Eye (tissue), 1 donor: ENCODE measurements around the gene TSPO.

Source experiments
- DNase-seq: peaks from one replicate; pipeline ENCODE4 v3.0.0-alpha.2; 2015

Gene TSPO

GRCh38 chr22:43203471-43203981 is 52.2 kb downstream of the TSPO start:
- DNase-seq, result peak; percentile 29

- no peak for DNase-seq
Observed at GRCh38 chr22:43205261-43205691, 53.9 kb downstream of the TSPO start.

GRCh38 chr22:43205748-43206508 is 54.6 kb downstream of the TSPO start:
- no peak for DNase-seq

- DNase-seq, result no peak
Observed at GRCh38 chr22:43206509-43207161, 55.3 kb downstream of the TSPO start.

- no peak for DNase-seq
Observed at GRCh38 chr22:43207386-43207785, 56.0 kb downstream of the TSPO start.

GRCh38 chr22:43207849-43208702 is 56.7 kb downstream of the TSPO start:
- DNase-seq, result no peak

- DNase-seq, result no peak
Observed at GRCh38 chr22:43208703-43209522, 57.6 kb downstream of the TSPO start.

GRCh38 chr22:43209523-43209890 is 58.1 kb downstream of the TSPO start:
- no peak for DNase-seq

GRCh38 chr22:43209971-43210370 is 58.6 kb downstream of the TSPO start:
- DNase-seq, result no peak

GRCh38 chr22:43210631-43211515 is 59.5 kb downstream of the TSPO start:
- no peak for DNase-seq

- DNase-seq, result no peak
Observed at GRCh38 chr22:43211941-43212433, 60.6 kb downstream of the TSPO start.

GRCh38 chr22:43212434-43212952 is 61.1 kb downstream of the TSPO start:
- DNase-seq, result no peak
